H1 (cell line): Measurements from ENCODE around the gene IGFL2.
A peak's percentile ranks its signal among the peaks of the same experiment; 100 is the strongest.

Experiments
- BRCA1 ChIP-seq: IDR thresholded peaks from 2 replicates; pipeline ENCODE4 v1.6.1; 2012; ENCODE audit warnings: low read depth, low read length, improper control_type of control experiment
- CHD2 ChIP-seq: IDR thresholded peaks from 2 replicates; pipeline ENCODE4 v1.6.1; 2012; ENCODE audit warnings: low read length, improper control_type of control experiment
- CTCF ChIP-seq, 3 experiments: IDR thresholded peaks; 1 replicate in 2 of 3; 2 replicates in 1 of 3; pipeline versions ENCODE4 v1.5.1 to v1.6.1; 2011; ENCODE audit warnings: low read length in 3 of 3, mild to moderate bottlenecking in 3 of 3, inconsistent platforms in 2 of 3, low read depth in 1 of 3, moderate library complexity in 1 of 3; ENCODE audit not compliant: insufficient read depth in 1 of 3; ENCODE audit errors: control extremely low read depth in 1 of 3
- GABPA ChIP-seq: IDR thresholded peaks from 2 replicates; pipeline ENCODE4 v1.6.1; 2011; ENCODE audit warnings: mild to moderate bottlenecking, low read length, moderate library complexity, borderline replicate concordance; ENCODE audit not compliant: insufficient read depth
- KDM1A ChIP-seq: fragments of 200-600, 300-600 bp; sonication (generic); IDR thresholded peaks from 2 replicates; pipeline ENCODE4 v1.7.1; 2016; ENCODE audit warnings: mild to moderate bottlenecking, low read length, borderline replicate concordance
- POLR2A ChIP-seq, 2 experiments: IDR thresholded peaks; 1 replicate in 1 of 2; 2 replicates in 1 of 2; pipeline ENCODE4 v1.6.1; 2011; ENCODE audit warnings: low read depth in 2 of 2, low read length in 2 of 2, mild to moderate bottlenecking in 2 of 2; ENCODE audit errors: control extremely low read depth in 1 of 2
- POLR2AphosphoS5 ChIP-seq: IDR thresholded peaks from 2 replicates; pipeline ENCODE4 v1.6.1; 2011; ENCODE audit warnings: low read depth, low read length
- POU5F1 ChIP-seq: IDR thresholded peaks from 2 replicates; pipeline ENCODE4 v1.6.1; 2011; ENCODE audit warnings: low read depth, mild to moderate bottlenecking, low read length, moderate library complexity
- SP1 ChIP-seq: IDR thresholded peaks from 2 replicates; pipeline ENCODE4 v1.6.1; 2011; ENCODE audit warnings: low read depth, low read length
- TF ChIP-seq, protein P1 (sequence below): IDR thresholded peaks from 2 replicates; pipeline ENCODE4 v1.6.1; 2012; ENCODE audit warnings: low read length, inconsistent platforms

DNA sequence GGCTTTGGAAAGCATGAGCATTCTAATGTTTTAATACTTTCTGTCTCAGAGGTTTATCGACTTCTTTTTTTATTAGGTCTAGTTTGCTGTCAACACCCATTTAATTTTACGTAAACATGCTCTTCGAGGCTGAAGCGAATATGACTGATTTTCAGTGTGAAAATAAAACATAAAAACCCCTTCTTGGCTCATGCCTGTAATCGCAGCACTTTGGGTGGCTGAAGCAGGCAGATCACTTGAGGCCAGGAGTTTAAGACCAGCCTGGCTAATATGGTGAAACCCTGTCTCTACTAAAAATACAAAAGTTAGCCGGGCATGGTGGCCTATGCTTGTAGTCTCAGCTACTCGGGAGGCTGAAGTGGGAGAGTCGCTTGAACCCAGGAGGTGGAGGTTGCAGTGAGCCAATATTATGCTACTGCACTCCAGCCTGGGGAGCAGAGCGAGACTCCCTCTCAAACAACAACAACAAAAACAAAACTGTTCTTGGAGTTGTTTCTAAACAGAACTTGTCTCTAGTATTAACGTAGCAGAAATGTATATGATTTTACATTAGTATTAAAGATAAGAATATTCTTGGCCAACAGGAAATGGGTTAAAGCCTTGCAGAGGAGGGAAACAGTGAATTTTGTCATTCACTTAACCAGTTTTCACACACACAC lies 16.4 kb upstream of the IGFL2 start:
- TF ChIP-seq POLR2AphosphoS5 (peak; percentile 97), POU5F1 (no peak), CTCF (IDR thresholded peaks at IDR 0.05; ENCODE audit: control extremely low read depth in 1 of 3, insufficient read depth in 1 of 3, low read depth in 1 of 3, low read length in 3 of 3) (no peak), KDM1A (no peak), CHD2 (no peak), SP1 (no peak), GABPA (no peak), BRCA1 (no peak), POLR2A (IDR thresholded peaks at IDR 0.05; ENCODE audit: control extremely low read depth in 1 of 2, low read depth in 2 of 2, low read length in 2 of 2) (peak; percentile 50 to 70)
- TF ChIP-seq, protein P1, sequence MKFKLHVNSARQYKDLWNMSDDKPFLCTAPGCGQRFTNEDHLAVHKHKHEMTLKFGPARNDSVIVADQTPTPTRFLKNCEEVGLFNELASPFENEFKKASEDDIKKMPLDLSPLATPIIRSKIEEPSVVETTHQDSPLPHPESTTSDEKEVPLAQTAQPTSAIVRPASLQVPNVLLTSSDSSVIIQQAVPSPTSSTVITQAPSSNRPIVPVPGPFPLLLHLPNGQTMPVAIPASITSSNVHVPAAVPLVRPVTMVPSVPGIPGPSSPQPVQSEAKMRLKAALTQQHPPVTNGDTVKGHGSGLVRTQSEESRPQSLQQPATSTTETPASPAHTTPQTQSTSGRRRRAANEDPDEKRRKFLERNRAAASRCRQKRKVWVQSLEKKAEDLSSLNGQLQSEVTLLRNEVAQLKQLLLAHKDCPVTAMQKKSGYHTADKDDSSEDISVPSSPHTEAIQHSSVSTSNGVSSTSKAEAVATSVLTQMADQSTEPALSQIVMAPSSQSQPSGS, result peak; percentile 79; the same call in 1 of the 2 replicates
